HepG2 (cell line): ENCODE results near the gene ACTRT2. TPM values are rescaled to one million over a fixed set of nuclear protein-coding genes. Genes with fewer than 3 reads are reported as not detected.

Experiments used
- ATAC-seq: fragments of 200-7000 bp; cut with Tn5 transposase; 3 replicates; pipeline ENCODE4 v1.9.1; 2020; ENCODE audit warnings: mild to moderate bottlenecking, moderate library complexity
- BruUV-seq: library from RNA; stranded (reverse); fragments of 400-500 nt; replicated peaks from 2 replicates; lab custom pipeline; 2021; lab: Mats Ljungman, UMichigan
- CTCF ChIA-PET: fragments of 300-600 bp; formaldehyde crosslinking; extraction: SDS; loops from one replicate; lab custom pipeline; 2021; ENCODE audit warnings: low total read pairs, inconsistent platforms, low intra/inter-chr PET ratio; lab: Yijun Ruan, JAX
- POLR2A ChIA-PET: fragments of 350-600 bp; sonication (Branson Sonifier 250); formaldehyde crosslinking; loops from one replicate; lab custom pipeline; 2020; ENCODE audit warnings: antibody characterized with exemption, inconsistent platforms; lab: Yijun Ruan, JAX
- DNase-seq: peaks from one replicate; pipeline ENCODE4 v3.0.0-alpha.2; 2015; ENCODE audit warnings: low spot score
- FAIRE-seq: peaks from 3 replicates; lab custom pipeline; 2011; peaks lifted over from hg19 to GRCh38; lab: Jason Lieb, UNC
- H2AFZ ChIP-seq: one replicate; pipeline ENCODE4 v1.6.1; 2011; ENCODE audit warnings: low read length, inconsistent platforms
- H3K27ac ChIP-seq: fragments of 300-600 bp; 3 replicates; pipeline ENCODE4 v1.8.0; 2011; ENCODE audit warnings: mixed run types, mild to moderate bottlenecking, mixed read lengths, low read length, inconsistent platforms; ENCODE audit not compliant: insufficient read depth; ENCODE audit errors: extremely low read length
- H3K27me3 ChIP-seq, 2 experiments: fragments of 200-600 bp in 1 of 2; 2 replicates in 1 of 2; 3 replicates in 1 of 2; pipeline versions ENCODE4 v1.6.0 to v1.8.0; 2011; ENCODE audit warnings: low read length in 2 of 2, mild to moderate bottlenecking in 2 of 2, moderate library complexity in 2 of 2, inconsistent platforms in 1 of 2; ENCODE audit not compliant: insufficient read depth in 2 of 2, control insufficient read depth in 1 of 2
- H3K36me3 ChIP-seq, 2 experiments: fragments of 200-600 bp in 1 of 2; replicated peaks in 1 of 2; 2 replicates in 1 of 2; 3 replicates in 1 of 2; pipeline versions ENCODE4 v1.5.1 to v1.8.0; 2011; ENCODE audit warnings: low read length in 2 of 2, inconsistent platforms in 1 of 2; ENCODE audit not compliant: insufficient read depth in 2 of 2, control insufficient read depth in 1 of 2
- H3K4me1 ChIP-seq: 2 replicates; pipeline ENCODE4 v1.5.1; 2012; ENCODE audit warnings: low read length, inconsistent platforms; ENCODE audit not compliant: insufficient read depth
- H3K4me2 ChIP-seq: 2 replicates; pipeline ENCODE4 v1.6.0; 2011; ENCODE audit warnings: low read depth, low read length, inconsistent platforms
- H3K4me3 ChIP-seq, 3 experiments: fragments of 200-600 bp in 1 of 3; sonication (generic), shearing (Covaris generic) in 1 of 3; replicated peaks in 1 of 3; 2 replicates each; pipeline ENCODE4 v1.5.1; 2011 to 2016; ENCODE audit warnings: low read length in 3 of 3, inconsistent platforms in 2 of 3, low read depth in 2 of 3, mild to moderate bottlenecking in 2 of 3, control low read depth in 1 of 3, mixed read lengths in 1 of 3; ENCODE audit not compliant: insufficient read depth in 1 of 3
- H3K79me2 ChIP-seq: one replicate; pipeline ENCODE4 v1.6.1; 2011; ENCODE audit warnings: low read length, inconsistent platforms; ENCODE audit not compliant: insufficient read depth
- H3K9ac ChIP-seq: 2 replicates; pipeline ENCODE4 v1.6.0; 2011; ENCODE audit warnings: mild to moderate bottlenecking, low read depth, low read length, inconsistent platforms; ENCODE audit not compliant: insufficient read depth
- H3K9me3 ChIP-seq: 2 replicates; pipeline ENCODE4 v1.5.1; 2012; ENCODE audit warnings: mild to moderate bottlenecking, low read length
- H4K20me1 ChIP-seq: 2 replicates; pipeline ENCODE4 v1.6.0; 2011; ENCODE audit warnings: inconsistent platforms, mild to moderate bottlenecking, low read length, moderate library complexity; ENCODE audit not compliant: insufficient read depth
- ARNT2 ChIP-seq: sonication (generic); formaldehyde crosslinking; IDR thresholded peaks from 2 replicates; pipeline ENCODE4 v1.8.0; 2022; ENCODE audit warnings: mild to moderate bottlenecking, low read depth, missing genetic modification reagents, moderate library complexity
- ATM ChIP-seq: fragments of 450-650 bp; IDR thresholded peaks from 2 replicates; pipeline ENCODE4 v1.7.1; 2017; ENCODE audit warnings: mild to moderate bottlenecking, borderline replicate concordance
- DMAP1 ChIP-seq: IDR thresholded peaks from 2 replicates; pipeline ENCODE4 v1.6.1; 2016
- GATAD1 ChIP-seq: IDR thresholded peaks from 2 replicates; pipeline ENCODE4 v1.6.1; 2016; ENCODE audit warnings: missing genetic modification reagents, missing compliant biosample characterization
- IKZF1 ChIP-seq: fragments of 450-650 bp; IDR thresholded peaks from 2 replicates; pipeline ENCODE4 v1.7.1; 2016
- NFE2 ChIP-seq: sonication (generic); formaldehyde crosslinking; IDR thresholded peaks from 2 replicates; pipeline ENCODE4 v1.4.0; 2020; ENCODE audit warnings: missing genetic modification reagents
- RBAK ChIP-seq: sonication (generic); formaldehyde crosslinking; IDR thresholded peaks from 2 replicates; pipeline ENCODE4 v1.5.1; 2020; ENCODE audit warnings: mild to moderate bottlenecking, missing genetic modification reagents
- ZFP36L2 ChIP-seq: sonication (generic); formaldehyde crosslinking; IDR thresholded peaks from 2 replicates; pipeline ENCODE4 v1.4.0; 2020; ENCODE audit warnings: missing genetic modification reagents
- ZNF225 ChIP-seq: sonication (generic); formaldehyde crosslinking; IDR thresholded peaks from 2 replicates; pipeline ENCODE4 v1.4.0; 2020; ENCODE audit warnings: mild to moderate bottlenecking, missing genetic modification reagents
- ZNF256 ChIP-seq: sonication (generic); formaldehyde crosslinking; conservative IDR thresholded peaks from 2 replicates; pipeline ENCODE4 v1.4.0; 2020; ENCODE audit warnings: missing genetic modification reagents
- whole genome bisulfite sequencing: methylation state at CpG from one replicate; pipeline ENCODE4 v1.1.6; 2017; ENCODE audit warnings: low lambda C conversion rate; 5-methylcytosine and 5-hydroxymethylcytosine counted together
- in situ Hi-C: cut with HindIII; loops from 2 replicates; pipeline ENCODE4 v1.10.0; 2017; ENCODE audit warnings: low pct_unique_long_range_greater_than_20kb; ENCODE audit not compliant: extremely low pct_ligation_motif_present
- intact Hi-C: fragments of 100-400 bp; cut with micrococcal nuclease; formaldehyde crosslinking; loops from one replicate; pipeline ENCODE4 v1.10.0; 2022; ENCODE audit not compliant: unreplicated experiment
- polyA plus RNA-seq, 8 experiments: library from polyadenylated mRNA; depleted of rRNA in 3 of 8; stranded (reverse) in 7 of 8; unstranded in 1 of 8; fragments of >200 nt; fragmentation: Illumina TruSeq in 4 of 8; extraction: Trizol in 4 of 8; gene quantifications; 2 replicates each; pipeline versions ENCODE4 v1.2.1 to v1.2.3, GENCODE V29; 2011 to 2016; ENCODE audit warnings: low read depth in 4 of 8, missing spikeins in 1 of 8, mixed read lengths in 1 of 8; ENCODE audit not compliant: insufficient read depth in 1 of 8
- total RNA-seq, 5 experiments: library from RNA; depleted of rRNA; stranded (reverse); fragments of >200 nt; fragmentation: Illumina TruSeq; extraction: Trizol; gene quantifications; 2 replicates each; pipeline ENCODE4 v1.2.3, GENCODE V29; 2016; ENCODE audit warnings: low read depth in 1 of 5
- TF ChIP-seq, protein P1 (sequence below): sonication (generic); formaldehyde crosslinking; IDR thresholded peaks from 2 replicates; pipeline ENCODE4 v1.9.0; 2021; ENCODE audit warnings: missing genetic modification reagents, borderline replicate concordance
- TF ChIP-seq, protein P2 (sequence below): sonication (generic); formaldehyde crosslinking; IDR thresholded peaks from 2 replicates; pipeline ENCODE4 v1.4.0; 2020; ENCODE audit warnings: missing genetic modification reagents

Gene ACTRT2
- total and polyA plus RNA-seq, 2 of the 13 experiments (the other 11 are each of a cell fraction or from before 2014, with no cell fraction given) = not detected

DNA sequence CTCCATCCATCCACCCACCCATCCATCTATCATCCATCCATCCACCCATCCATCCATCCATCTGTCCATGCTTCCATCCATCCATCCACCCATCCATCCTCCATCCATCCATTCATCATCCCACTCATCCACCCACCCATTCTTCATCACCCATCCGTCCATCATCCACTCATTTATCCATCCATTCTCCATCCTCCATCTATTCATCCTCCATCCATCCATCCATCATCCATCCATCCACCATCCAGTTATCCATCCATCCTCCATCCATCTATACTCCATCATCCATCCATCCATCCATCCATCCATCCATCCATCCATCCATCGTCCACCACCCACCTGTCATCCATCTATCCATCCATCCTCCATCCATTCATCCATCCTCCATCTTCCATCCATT, 32.1 kb upstream of the ACTRT2 start:
- Histone ChIP-seq H3K79me2 (no peaks in the 10 kb centered on the region), H4K20me1 (no peaks in the 10 kb centered on the region), H3K27ac (no peak overlapping the region), H3K9me3 (no peaks in the 10 kb centered on the region), H3K27me3 (peaks cover 5 to 27% of the 10 kb centered on the region in 2 experiments)
- 2% methylated on average over 2 of the region's 2 CpGs for WGBS
- ChIA-PET CTCF (no interaction called here), POLR2A (no interaction called here)
- DNase-seq = no peak
- no peak for FAIRE-seq
- TF ChIP-seq IKZF1 = 0 out of 2 replicates have a peak, but pooled peaks have one; percentile 66
- TF ChIP-seq ATM = 0 out of 2 replicates have a peak, but pooled peaks have one; percentile 32
- TF ChIP-seq, protein P1, sequence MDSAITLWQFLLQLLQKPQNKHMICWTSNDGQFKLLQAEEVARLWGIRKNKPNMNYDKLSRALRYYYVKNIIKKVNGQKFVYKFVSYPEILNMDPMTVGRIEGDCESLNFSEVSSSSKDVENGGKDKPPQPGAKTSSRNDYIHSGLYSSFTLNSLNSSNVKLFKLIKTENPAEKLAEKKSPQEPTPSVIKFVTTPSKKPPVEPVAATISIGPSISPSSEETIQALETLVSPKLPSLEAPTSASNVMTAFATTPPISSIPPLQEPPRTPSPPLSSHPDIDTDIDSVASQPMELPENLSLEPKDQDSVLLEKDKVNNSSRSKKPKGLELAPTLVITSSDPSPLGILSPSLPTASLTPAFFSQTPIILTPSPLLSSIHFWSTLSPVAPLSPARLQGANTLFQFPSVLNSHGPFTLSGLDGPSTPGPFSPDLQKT (CRISPR knock-in tag) = no peak
- TF ChIP-seq, all 625 proteins: peak for 2
- in situ Hi-C loops (no loop called here), intact Hi-C loops (no loop called here)
- no peak overlapping the region for H2AFZ ChIP-seq
- H3K4me3 ChIP-seq = no peak overlapping the region
- ATAC-seq = no peak
- no TSS peak for BruUV-seq
- no peaks in the 10 kb centered on the region for H3K4me1 ChIP-seq
- no peak overlapping the region for H3K4me2 ChIP-seq
- no peak overlapping the region for H3K9ac ChIP-seq
- H3K36me3 ChIP-seq = no peaks in the 10 kb centered on the region

DNA sequence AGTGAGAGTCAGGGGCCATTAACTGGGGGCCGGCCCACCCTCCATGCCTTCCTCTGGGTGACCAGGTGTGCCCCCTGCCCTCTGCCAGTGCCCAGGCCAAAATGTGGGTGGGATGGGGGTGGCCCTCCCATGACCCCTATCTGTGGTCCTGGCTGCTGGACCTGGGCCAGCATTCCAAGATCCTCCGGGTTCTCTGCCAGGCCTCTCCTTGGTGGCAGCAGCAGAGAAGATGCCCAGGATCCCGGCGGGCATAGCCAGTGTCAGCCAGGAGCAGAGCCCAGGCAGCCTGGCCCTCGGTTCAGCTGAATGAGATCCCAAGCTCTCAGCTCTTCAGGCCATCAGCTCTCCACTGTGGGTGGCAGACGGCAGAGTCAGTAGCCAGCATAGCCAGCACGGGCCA, 31.3 kb upstream of the ACTRT2 start:
- H3K27ac ChIP-seq = no peak overlapping the region
- H3K36me3 ChIP-seq = no peaks in the 10 kb centered on the region
- no peak overlapping the region for H2AFZ ChIP-seq
- WGBS = 0% methylated on average over 1 of the region's 7 CpGs
- H3K4me3 ChIP-seq = no peak overlapping the region
- H3K27me3 ChIP-seq = peaks cover 4 to 21% of the 10 kb centered on the region in 2 experiments; a peak in 4 of 5 replicates
- TF ChIP-seq, protein P2, sequence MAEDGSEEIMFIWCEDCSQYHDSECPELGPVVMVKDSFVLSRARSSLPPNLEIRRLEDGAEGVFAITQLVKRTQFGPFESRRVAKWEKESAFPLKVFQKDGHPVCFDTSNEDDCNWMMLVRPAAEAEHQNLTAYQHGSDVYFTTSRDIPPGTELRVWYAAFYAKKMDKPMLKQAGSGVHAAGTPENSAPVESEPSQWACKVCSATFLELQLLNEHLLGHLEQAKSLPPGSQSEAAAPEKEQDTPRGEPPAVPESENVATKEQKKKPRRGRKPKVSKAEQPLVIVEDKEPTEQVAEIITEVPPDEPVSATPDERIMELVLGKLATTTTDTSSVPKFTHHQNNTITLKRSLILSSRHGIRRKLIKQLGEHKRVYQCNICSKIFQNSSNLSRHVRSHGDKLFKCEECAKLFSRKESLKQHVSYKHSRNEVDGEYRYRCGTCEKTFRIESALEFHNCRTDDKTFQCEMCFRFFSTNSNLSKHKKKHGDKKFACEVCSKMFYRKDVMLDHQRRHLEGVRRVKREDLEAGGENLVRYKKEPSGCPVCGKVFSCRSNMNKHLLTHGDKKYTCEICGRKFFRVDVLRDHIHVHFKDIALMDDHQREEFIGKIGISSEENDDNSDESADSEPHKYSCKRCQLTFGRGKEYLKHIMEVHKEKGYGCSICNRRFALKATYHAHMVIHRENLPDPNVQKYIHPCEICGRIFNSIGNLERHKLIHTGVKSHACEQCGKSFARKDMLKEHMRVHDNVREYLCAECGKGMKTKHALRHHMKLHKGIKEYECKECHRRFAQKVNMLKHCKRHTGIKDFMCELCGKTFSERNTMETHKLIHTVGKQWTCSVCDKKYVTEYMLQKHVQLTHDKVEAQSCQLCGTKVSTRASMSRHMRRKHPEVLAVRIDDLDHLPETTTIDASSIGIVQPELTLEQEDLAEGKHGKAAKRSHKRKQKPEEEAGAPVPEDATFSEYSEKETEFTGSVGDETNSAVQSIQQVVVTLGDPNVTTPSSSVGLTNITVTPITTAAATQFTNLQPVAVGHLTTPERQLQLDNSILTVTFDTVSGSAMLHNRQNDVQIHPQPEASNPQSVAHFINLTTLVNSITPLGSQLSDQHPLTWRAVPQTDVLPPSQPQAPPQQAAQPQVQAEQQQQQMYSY (CRISPR knock-in tag) = no peak
- TF ChIP-seq RBAK (CRISPR knock-in tag) (no peak), ZNF225 (no peak), GATAD1 (CRISPR knock-in tag) (no peak), ZNF256 (no peak), DMAP1 (CRISPR knock-in tag) (no peak), ZFP36L2 (CRISPR knock-in tag) (no peak), NFE2 (CRISPR knock-in tag) (no peak), ARNT2 (CRISPR knock-in tag) (no peak)
- TF ChIP-seq, all 625 proteins: peak for 0
- ChIA-PET POLR2A (no interaction called here), CTCF (no interaction called here)
- in situ Hi-C loops (no loop called here), intact Hi-C loops (no loop called here)
- DNase-seq (no peak), ATAC-seq (no peak), FAIRE-seq (no peak)
- no peaks in the 10 kb centered on the region for H3K4me1 ChIP-seq
- no peak overlapping the region for H3K4me2 ChIP-seq
- peaks cover 4% of the 10 kb centered on the region; the same call in 1 of the 2 replicates for H3K9me3 ChIP-seq
- no TSS peak for BruUV-seq
- H3K9ac ChIP-seq = no peak overlapping the region
- no peaks in the 10 kb centered on the region for H3K79me2 ChIP-seq
- no peaks in the 10 kb centered on the region for H4K20me1 ChIP-seq
